Measurements from ENCODE around the gene CPA1. TPM values are rescaled to one million over a fixed set of nuclear protein-coding genes. Genes with fewer than 3 reads are reported as not detected.

CPA1 gene
- total RNA-seq, 2 donors from 2014 or later: not detected

GRCh38 chr7:130379532-130379920 is 768 bp upstream of the CPA1 start:
- Mint-ChIP-seq H3K36me3 (ENCODE audit: low read depth) (peaks cover 5% of the 10 kb centered on the region), H3K4me3 (no peak overlapping the region), H3K4me1 (peaks cover 9% of the 10 kb centered on the region), H3K27me3 (ENCODE audit: insufficient read depth) (no peaks in the 10 kb centered on the region), H3K9me3 (peaks cover 27% of the 10 kb centered on the region), H3K27ac (no peak overlapping the region)
- Histone ChIP-seq H3K4me3 (ENCODE audit: low read length) (no peak overlapping the region), H3K4me1 (ENCODE audit: control insufficient read depth, insufficient read depth, low read length) (peaks cover 5% of the 10 kb centered on the region), H3K27ac (ENCODE audit: low read depth, low read length) (peak overlapping the region; percentile 32), H3K27me3 (ENCODE audit: control insufficient read depth, insufficient read depth, low read length, poor library complexity, severe bottlenecking) (no peaks in the 10 kb centered on the region), H3K9me3 (ENCODE audit: control insufficient read depth, low read length) (no peaks in the 10 kb centered on the region), H3K36me3 (ENCODE audit: control insufficient read depth, insufficient read depth, low read length) (no peaks in the 10 kb centered on the region), H3K9ac (ENCODE audit: extremely low read depth, low read length, poor library complexity, severe bottlenecking) (no peak overlapping the region)
- no peak for DNase-seq
- TF ChIP-seq CTCF (conservative IDR thresholded peaks at IDR 0.05): no peak
- WGBS, 2 experiments (ENCODE audit: insufficient coverage in 1 of 2, insufficient read length in 1 of 2): 80 to 89% methylated on average over 1 to 10 of the region's 10 CpGs

- DNase-seq: peak; percentile 32
- TF ChIP-seq CTCF (conservative IDR thresholded peaks at IDR 0.05): no peak
- no peaks in the 10 kb centered on the region for H3K27me3 ChIP-seq (ENCODE audit: control insufficient read depth, insufficient read depth, low read length, poor library complexity, severe bottlenecking)
- H3K27me3 Mint-ChIP-seq (ENCODE audit: insufficient read depth): no peaks in the 10 kb centered on the region
- no peak overlapping the region for H3K9ac ChIP-seq (ENCODE audit: extremely low read depth, low read length, poor library complexity, severe bottlenecking)
- no peak overlapping the region for H3K4me3 Mint-ChIP-seq
- peaks cover 21% of the 10 kb centered on the region for H3K9me3 Mint-ChIP-seq
- no peaks in the 10 kb centered on the region for H3K9me3 ChIP-seq (ENCODE audit: control insufficient read depth, low read length)
- no peak overlapping the region for H3K4me3 ChIP-seq (ENCODE audit: low read length)
- peaks cover 5% of the 10 kb centered on the region for H3K36me3 Mint-ChIP-seq (ENCODE audit: low read depth)
- WGBS, 2 experiments (ENCODE audit: insufficient coverage in 1 of 2, insufficient read length in 1 of 2): 90 to 91% methylated on average over 5 to 7 of the region's 7 CpGs
- no peak overlapping the region for H3K27ac Mint-ChIP-seq
- H3K27ac ChIP-seq (ENCODE audit: low read depth, low read length): no peak overlapping the region
- no peaks in the 10 kb centered on the region for H3K36me3 ChIP-seq (ENCODE audit: control insufficient read depth, insufficient read depth, low read length)
- peaks cover 5% of the 10 kb centered on the region for H3K4me1 ChIP-seq (ENCODE audit: control insufficient read depth, insufficient read depth, low read length)
- H3K4me1 Mint-ChIP-seq: peaks cover 9% of the 10 kb centered on the region
Observed at GRCh38 chr7:130380861-130381455, 664 bp downstream of the CPA1 start.

GRCh38 chr7:130381468-130382312 is 1.4 kb downstream of the CPA1 start:
- Mint-ChIP-seq H3K27ac (no peak overlapping the region), H3K4me1 (peaks cover 9% of the 10 kb centered on the region), H3K4me3 (no peak overlapping the region), H3K27me3 (ENCODE audit: insufficient read depth) (no peaks in the 10 kb centered on the region), H3K9me3 (peaks cover 13% of the 10 kb centered on the region), H3K36me3 (ENCODE audit: low read depth) (no peaks in the 10 kb centered on the region)
- H3K9ac ChIP-seq (ENCODE audit: extremely low read depth, low read length, poor library complexity, severe bottlenecking): no peak overlapping the region
- H3K27ac ChIP-seq (ENCODE audit: low read depth, low read length): no peak overlapping the region
- no peak overlapping the region for H3K4me3 ChIP-seq (ENCODE audit: low read length)
- H3K4me1 ChIP-seq (ENCODE audit: control insufficient read depth, insufficient read depth, low read length): peaks cover 5% of the 10 kb centered on the region
- H3K36me3 ChIP-seq (ENCODE audit: control insufficient read depth, insufficient read depth, low read length): no peaks in the 10 kb centered on the region
- 94 to 96% methylated on average over 30 to 41 of the region's 41 CpGs for WGBS, 2 experiments (ENCODE audit: insufficient coverage in 1 of 2, insufficient read length in 1 of 2)
- peak; percentile 79 for TF ChIP-seq CTCF (conservative IDR thresholded peaks at IDR 0.05)
- no peaks in the 10 kb centered on the region for H3K9me3 ChIP-seq (ENCODE audit: control insufficient read depth, low read length)
- no peaks in the 10 kb centered on the region for H3K27me3 ChIP-seq (ENCODE audit: control insufficient read depth, insufficient read depth, low read length, poor library complexity, severe bottlenecking)
- DNase-seq: peak; percentile 92

Data from endodermal cell (in vitro differentiated cells).